Stimulated activated CD8-positive, alpha-beta memory T cell treated with anti-CD3 and anti-CD28 coated beads, Interleukin-7, amount 100 ng/mL, for 24 hours (primary cell): Measurements from ENCODE around the gene RRP9.
"Not testable (repeated sequence)": the region's sequence is repeated elsewhere in the genome, so short reads cannot be mapped to it uniquely, and the experiment has no call there.

Source experiments
- DNase-seq: peaks from one replicate; pipeline ENCODE4 v3.0.0-alpha.2; 2020; ENCODE audit warnings: low read depth

RRP9 gene

DNA sequence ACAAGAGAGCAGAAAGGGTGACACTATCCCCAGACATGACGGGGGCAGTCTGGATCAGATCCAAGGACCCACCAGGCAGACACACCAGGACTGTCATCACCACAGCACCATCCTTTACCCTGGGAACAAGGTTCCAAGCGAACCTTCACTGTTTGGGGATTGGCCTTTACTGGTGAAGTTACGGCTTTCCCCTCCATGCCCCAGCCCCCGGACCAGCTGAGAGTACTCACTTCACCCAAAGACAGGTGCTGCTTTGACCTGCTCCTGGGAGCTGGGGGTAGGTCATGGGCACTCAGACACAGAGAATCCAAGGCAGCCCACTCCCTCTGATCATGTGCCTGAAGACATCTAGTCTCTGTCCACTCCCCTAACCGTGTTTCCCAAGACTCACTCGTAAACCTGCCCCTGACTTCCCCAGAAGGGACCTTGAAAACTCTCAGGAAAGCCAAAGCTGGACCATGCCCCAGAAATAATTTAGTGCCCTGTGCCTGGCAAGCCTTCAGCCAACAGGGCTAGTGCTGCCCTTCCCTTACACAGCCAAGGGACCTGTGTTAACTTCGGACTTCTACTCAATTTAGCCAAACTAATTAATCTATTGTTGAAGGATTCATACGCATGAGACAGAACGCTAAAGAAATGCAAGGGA lies 2.8 kb downstream of the RRP9 start:
- DNase-seq, result no peak

DNA sequence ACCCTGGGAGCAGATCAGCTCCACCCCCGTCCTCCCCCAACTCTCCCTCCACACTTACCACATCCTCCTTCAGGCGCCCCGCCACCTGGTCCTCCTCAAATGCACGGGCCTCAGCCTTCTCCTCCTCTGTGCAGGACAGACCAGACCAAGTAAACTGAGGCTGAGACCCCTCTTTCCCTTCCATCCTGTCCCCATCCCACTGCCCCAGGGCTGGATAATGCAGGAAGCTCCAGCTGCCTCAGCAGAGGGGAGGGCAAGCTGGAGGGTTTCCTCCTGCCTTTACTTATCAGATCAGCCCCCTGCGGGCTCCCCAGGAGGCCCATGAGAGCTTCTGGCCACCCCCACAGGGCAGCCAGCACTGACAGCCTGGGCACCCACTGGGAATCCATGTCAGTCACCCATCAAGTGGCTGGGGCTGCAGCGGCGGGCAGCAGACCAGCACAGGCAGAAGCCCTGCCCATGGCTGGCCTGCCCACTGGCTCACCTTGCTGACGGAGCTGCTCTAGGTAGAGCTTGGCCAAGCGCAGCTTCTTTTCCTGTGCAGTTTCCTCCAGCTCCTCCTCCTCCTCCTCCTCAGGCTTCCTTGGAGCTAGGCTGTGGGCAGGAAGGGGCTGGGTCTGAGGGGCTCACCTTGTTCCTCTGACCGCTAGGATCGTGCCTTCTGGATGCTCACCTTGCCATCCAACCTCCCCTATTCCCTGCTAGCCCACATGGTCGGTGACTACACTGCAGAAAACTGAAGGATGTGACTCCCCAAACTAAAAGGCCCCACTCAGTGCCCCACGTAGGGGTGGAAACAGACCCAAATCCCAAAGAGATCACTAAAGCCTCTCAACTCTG lies 3.9 kb downstream of the RRP9 start:
- no peak for DNase-seq

DNA sequence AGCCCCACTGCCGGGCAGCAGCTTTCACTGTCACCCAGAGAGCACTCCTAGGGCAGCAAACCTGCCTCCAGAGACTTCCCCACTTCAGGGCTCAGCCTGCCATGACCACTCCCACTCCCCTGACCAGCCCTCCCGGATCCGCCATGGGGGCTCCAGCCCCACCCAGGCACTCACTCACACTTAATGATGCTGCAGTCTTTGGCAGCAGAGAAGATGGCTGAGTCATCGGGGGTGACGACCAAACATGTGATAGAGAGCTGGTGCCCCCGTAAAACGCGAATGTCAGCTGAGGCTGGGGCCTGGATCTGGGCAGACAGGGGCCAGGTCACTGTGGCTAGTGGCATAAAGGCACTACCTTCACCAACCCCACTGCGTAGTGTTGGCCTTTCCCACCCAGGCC lies 4.7 kb downstream of the RRP9 start:
- DNase-seq, result no peak

DNA sequence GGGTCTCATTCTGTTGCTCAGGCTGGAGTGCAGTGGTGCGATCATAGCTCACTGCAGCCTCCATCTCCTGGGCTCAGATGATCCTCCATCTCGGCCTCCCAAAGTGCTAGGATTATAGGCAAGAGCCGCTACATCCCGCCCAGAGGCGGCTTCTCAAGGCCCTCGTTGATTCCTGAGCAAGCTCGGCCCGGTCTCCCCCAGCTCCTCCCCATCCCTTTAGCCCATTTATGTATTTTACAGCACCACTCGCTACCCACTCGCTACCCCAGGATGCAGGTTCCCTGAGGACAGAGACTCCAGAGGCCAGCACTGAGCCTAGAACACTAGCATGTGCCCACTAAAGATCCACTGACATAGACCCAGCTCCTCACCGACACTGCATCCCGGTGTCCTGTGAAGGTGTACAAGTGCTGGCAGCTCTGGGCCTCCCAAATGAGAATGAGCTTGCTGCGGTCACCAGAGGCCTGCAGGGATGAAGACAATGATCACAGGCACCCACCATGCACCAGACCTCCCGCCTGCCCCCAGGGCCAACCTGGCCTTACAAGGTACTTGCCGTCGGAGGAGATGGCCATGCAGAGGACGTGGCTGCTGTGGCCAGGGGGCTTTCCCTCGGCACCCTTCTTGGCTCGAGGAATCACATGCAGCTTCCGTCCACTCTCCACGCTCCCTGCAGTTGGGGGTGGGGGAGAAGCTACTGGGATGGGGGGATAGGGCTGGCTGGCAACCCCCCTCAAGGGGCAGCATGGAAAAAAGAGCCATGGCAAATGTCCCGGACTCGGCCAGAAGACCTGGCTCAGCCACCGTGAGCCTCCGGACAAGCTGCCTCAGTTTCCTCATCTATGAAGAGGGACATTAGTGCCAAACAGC lies 5.6 kb downstream of the RRP9 start:
- DNase-seq, result no peak

DNA sequence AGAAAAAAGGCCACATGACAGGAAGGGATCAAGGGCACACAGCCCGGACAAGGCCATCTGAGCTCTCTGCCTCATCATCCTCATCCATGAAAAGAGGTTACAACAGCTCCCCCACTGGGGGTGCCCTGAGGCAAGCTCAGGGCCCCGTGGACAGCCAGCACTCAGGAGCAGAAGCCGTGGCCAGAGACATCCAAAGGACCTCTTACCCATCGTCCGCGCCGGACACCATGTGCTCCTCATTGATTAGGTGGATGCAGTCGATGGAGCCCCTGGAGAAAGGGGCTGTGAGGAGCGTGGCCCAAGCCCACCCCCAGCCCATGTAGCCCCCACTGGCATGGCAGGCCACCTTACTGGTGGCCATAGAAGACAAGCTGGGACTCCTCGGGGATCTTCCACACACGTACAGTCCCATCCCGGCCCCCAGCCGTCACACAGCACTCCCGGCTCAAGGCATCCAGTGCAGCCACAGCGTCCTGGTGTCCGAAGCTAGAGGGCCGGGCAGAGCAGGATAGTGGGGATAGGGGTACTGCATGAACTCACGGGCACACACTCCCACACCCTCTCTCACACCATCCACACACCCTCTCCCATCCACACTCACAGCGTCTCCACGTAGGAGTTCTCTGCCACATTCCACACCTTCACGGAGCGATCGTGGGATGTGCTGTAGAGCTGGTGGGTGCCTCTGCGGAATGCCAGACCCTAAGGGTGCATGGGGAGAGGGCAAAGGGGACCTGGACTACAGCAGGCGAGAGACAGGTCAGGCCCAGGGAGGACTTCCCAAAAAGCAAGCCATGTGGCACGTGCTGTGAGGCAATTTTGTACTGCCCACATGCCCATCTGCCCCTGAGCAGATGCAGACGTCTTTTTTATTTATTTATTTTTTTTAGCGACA lies 6.5 kb downstream of the RRP9 start:
- DNase-seq, result no peak

DNA sequence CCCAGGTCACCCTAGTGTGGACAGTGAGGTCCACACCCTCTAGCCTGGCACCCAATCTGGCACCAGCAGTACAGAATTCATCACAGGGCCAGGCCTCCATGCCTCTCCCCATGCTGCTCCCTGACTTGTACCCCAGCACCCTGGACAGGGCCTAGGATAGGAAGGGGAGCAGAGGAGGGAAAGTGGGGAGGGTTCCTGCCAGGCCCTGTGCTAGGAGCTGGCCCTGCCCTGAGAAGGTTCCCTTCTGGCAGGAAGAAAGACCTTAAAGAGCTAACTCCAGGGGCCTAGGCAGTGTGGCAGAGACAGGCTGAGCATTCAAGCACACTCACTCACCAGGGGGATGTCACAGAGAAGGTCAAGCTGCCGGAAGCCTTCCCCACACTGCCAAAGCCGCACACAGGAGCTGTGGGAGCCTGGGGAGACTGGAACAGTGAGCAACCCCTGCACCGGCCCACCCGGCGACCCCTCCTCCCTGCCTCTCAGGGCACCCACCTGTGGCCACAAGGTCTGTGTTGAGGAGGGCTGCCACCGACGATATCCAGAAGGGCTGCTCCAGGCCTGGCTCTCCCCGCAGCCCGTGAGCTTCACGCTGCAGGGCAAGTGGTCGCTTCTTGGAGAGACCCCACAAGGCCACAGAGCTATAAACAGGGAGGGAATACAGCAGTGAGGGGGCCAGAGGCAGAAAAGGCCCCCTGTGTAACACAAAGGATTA lies 7.4 kb downstream of the RRP9 start:
- DNase-seq, result no peak

DNA sequence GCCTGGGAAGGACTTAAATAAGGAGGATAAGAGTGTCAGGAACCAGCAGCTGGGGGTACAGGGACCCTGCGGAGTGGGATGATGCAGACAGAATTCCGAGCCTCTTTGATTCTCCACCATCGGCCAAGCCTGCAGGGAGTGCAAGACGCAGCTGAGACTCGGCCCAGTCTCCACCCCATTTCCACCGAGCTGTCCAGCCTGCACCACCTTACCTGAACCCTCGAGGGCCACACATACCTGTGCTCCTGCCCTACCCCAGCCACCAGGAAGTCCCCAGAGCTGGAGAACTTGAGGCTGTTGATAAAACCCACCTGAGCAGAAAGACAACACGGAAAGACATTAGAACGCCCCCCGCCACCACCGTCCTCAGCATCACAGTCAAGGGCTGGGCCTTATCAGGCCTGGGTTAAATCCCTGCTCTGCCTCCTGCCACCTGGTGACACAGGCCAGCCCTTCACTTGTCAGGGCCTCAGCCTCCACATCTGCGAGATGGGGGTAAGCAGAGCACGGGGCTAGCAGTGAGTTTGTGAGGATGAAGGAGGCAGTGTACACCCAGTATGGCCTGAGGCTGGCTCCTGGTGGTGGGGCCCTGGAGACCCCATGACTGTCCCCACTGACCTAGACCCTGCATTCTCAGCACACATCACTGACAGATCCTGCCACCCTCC lies 8.1 kb downstream of the RRP9 start:
- DNase-seq, result no peak

DNA sequence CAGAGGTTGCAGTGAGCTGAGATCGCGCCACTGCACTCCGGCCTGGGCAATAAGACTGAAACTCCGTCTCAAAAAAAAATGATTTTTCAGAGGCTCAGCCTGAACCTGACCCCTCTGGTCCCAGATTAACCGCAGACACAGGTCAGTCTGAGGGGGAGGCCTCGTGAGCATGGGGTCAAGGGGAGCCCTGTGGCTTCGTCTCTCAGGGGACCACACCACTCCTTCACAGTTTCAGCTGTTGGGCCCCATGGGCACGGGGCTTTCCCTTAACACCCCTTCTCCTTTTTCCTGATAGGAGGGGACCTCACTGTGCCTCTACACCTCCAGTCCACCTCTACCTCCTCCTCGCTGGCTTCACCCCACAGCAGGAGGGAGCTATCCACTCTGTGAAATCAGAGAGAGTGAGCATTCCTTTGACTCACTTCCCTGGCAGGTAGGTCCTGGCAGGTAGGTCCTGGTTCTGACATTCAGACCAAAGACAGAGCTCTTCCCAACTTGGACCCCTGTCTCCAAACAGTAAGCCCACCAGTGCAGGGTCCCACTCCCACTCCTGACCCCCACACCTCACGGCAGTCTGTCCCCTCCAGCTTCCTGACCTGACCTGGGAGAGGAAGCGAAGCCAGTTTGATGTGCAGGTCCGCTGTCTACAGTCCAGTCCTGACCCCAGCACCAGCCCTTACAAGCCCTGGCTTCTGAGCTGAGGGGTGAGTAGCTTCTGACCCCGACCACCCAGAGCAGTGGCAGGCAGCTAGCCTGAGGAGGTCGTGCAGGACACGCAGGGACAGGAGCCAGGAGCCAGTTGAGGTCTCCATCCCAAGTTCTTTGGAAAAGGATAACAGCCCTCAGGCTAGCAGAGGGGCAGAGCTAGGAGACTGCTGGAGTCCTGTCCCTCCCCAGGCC lies 9.0 kb downstream of the RRP9 start:
- no peak for DNase-seq

DNA sequence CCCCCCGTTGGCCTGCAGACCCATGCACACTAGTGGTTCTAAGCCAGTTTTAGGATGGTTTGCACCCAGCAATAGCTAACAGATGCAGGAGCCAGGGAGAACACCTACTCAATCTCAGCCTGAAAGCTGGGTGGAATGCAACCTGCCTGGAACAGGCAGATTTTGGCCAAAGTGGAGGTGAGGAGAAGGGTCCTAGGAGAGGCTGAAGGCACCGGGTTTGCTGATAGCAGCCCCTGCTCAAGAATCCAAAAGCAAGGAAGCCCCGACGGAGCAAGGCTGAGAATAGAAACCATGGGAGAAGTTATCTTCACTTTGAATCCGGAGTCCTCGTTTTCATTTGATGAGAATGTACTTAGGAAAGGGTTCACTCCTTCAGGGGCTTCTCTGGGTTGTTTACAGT lies 9.9 kb downstream of the RRP9 start:
- DNase-seq, result no peak

DNA sequence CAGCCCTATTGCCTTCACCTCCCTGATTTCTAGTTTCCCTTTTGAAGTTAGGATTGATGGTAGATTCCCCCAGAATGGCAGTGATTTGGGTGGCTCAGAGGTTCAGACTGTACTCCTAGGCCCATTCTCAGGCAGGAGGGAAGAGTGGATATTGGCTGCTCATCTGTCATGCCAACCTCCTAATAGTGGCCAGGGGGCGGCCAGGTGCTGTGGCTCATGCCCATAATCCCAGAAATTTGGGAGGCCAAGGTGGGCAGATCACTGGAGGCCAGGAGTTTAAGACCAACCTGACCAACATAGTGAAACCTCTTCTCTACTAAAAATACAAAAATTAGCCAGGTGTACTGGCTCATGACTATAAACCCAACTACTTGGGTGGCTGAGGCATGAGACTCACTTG lies 11.3 kb downstream of the RRP9 start:
- DNase-seq, result no peak

DNA sequence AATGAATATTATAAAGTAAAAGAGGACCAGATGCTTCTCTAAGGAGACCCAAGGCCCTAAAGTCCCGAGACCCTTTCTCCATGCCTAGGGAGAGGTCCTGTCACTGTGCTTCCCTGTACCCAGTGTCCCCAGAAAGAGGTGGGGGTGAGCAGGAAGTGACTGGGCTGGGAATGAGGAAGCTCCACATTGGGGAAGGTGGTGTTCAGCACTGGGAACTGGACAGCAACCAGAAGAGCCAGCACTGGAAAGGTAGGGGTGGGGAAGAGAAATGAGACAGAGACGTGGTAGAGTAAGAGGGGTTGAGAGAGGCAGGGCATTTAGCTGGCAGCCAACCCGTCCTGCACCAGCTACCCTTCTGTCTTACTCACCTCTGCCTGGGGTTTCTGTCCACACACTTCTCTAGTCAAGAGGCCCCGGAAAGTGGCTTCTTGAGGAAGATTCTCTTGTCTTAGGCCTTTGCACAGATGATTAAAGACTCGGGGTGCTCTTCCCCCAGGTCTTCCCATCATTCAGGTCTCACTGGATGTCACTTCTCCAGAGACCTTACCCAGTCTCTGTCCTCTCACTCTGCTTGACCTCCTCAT lies 12.2 kb downstream of the RRP9 start:
- no peak for DNase-seq

DNA sequence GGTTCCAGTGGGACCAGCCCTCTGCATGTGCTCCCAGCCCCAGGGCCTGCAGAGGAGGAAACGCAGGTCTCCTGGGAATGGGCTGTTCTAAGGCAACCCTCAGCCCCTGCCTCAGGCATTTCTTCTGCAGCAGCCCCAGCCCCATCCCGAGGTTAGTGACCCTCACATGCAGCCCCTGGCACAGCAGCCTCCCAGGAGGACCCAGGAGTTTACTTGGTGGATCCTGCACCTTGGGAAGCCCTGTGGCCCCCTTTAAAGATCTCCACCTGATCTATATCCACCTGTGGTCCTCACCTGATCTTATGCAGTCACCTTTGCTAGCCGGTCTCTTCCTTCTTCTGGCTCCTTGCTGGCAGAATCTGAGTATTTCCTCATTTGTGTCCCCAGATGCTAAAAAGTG lies 12.7 kb downstream of the RRP9 start:
- DNase-seq, result not testable (repeated sequence)

DNA sequence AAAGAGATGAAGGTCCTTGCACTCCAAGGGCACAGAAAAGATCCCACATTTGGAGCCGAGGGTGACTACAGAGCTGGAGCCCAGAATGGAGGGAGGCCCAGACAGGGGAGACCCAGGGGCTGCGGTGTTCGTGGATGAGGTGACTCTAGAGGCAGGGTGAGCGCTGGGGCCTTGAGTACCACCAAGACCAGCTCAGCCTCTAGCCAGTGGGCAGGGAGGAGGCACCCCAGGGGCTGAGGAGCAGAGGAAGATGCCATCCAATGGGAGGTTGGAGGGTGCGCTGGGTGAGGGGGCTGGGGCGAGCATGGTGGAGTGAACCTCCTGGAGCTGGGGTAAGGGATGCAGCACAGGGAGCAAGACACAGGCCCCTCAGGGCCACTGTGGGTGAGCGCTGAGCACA lies 13.3 kb downstream of the RRP9 start:
- DNase-seq, result no peak

DNA sequence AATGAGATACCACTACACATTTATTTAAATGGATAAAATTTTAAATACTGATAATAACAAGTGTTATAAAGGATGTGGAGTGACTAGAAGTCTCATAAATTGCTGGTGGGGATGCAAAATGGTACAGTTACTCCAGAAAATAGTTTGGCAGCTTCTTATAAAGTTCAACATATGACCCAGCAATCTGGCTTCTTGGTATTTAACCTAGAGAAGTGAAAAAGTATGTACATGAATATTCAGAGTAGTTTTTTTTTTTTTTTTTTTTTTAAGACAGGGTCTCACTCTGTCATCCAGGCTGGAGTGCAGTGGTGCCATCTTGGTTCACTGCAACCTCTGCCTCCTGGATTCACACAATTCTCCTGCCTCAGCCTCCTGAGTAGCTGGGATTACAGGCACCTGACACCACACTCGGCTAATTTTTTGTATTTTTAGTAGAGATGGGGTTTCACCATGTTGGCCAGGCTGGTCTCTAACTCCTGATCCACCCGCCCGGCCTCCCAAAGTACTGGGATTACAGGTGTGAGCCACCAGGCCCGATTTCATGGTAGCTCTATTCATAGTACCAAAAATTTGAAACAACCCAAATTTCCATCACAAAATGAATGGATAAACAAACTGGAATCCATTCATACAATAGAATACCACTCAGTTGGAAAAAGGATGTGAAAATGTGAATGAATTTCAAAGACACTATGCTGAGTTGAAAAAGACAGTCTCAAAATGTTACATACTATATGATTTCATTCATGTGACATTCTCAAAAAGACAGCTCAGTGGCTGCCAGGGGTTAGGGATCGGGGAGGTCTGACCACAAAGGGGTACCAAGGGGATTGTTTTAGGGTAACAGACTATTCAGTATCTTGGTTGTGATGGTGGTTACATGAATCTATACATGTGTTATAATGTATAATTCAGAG lies 14.4 kb downstream of the RRP9 start:
- DNase-seq, result no peak

DNA sequence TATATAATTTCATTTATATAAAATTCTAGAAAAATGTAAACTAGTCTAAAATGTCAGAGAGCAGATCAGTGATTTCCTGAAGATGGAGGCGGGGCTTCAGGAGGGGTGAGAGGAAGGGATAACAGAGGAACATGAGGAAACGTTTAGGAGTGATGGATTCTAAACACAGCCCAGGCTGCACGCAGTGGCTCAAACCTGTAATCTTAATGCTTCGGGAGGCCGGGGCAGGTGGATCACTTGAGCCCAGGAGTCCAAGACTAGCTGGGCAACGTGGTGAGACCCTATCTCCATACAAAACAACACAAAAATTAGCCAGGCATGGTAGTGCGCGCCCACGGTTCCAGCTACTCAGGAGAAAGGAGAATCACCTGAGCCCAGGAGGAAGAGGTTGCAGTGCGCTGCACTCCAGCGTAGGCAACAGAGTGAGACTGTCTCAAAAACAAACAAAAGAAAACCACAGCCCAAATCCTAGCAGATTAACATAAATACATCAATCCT lies 20.6 kb downstream of the RRP9 start:
- no peak for DNase-seq

DNA sequence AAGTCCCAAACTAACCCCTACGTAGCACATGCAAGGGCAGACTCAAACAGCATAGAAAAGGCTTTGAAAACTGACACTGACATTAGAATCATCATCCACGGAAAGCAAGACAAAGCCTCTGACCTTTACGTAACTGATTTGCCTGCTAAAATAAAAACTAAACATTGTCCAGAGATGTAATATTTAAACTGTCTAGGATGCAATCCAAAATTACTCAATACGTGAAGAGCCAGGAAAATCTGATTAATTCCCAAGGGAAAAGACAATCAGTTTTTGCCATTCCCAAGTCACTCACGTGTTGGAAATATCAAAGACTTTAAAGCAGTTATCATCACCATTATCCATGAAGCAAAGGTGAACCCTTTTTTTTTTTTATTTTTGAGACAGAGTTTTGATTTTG lies 25.3 kb downstream of the RRP9 start:
- DNase-seq, result no peak

DNA sequence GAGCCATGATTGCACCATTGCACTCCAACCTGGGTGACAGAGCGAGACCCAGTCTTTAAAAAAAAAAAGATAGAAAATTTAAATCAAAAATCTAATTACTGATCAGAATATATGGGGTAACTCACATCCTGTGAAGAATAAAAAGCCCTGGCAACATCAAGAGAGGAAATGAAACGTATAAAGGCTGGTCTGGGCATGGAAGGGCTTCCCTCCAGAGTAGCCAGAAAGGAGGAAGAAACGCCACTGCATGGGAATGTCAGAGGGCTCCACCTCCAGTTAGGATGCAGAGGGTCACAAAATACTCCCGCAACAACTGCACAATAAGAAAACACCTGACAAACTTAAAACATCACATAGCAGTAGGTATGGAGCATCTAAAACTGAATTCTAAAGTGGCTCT lies 33.7 kb downstream of the RRP9 start:
- DNase-seq, result no peak
